AG04450 (cell line): Measurements from ENCODE around the gene ACP3. TPM values are rescaled to one million over a fixed set of nuclear protein-coding genes. Genes with fewer than 3 reads are reported as not detected.
"Not testable (repeated sequence)": the region's sequence is repeated elsewhere in the genome, so short reads cannot be mapped to it uniquely, and the experiment has no call there.

Source experiments
- CTCF ChIA-PET: fragments of 300-600, 350-600 bp; formaldehyde crosslinking; extraction: SDS; loops from one replicate; lab custom pipeline; 2022; ENCODE audit warnings: antibody characterized with exemption, inconsistent platforms; lab: Charles Lee
- POLR2A ChIA-PET: fragments of 350-600 bp; formaldehyde crosslinking; extraction: SDS; loops from one replicate; lab custom pipeline; 2021; ENCODE audit warnings: antibody characterized with exemption, inconsistent platforms; lab: Yijun Ruan, JAX
- DNase-seq: peaks from one replicate; pipeline ENCODE4 v3.0.0-alpha.2; 2011; ENCODE audit warnings: low read depth, low spot score
- H3K27ac ChIP-seq: one replicate; pipeline ENCODE4 v1.5.1; 2012; ENCODE audit warnings: low read depth, low read length, control low read depth
- H3K27me3 ChIP-seq: one replicate; pipeline ENCODE4 v1.6.0; 2012; ENCODE audit warnings: low read length; ENCODE audit not compliant: control insufficient read depth, insufficient read depth
- H3K4me3 ChIP-seq: 2 replicates; pipeline ENCODE4 v1.5.1; 2011; ENCODE audit warnings: mild to moderate bottlenecking, low read depth, low read length, control low read depth
- H3K9me3 ChIP-seq: 2 replicates; pipeline ENCODE4 v1.5.1; 2012; ENCODE audit warnings: low read length; ENCODE audit not compliant: control insufficient read depth, insufficient read depth
- polyA plus RNA-seq: library from polyadenylated mRNA; depleted of rRNA; stranded (reverse); fragments of >200 nt; gene quantifications from 2 replicates; pipeline ENCODE4 v1.2.3, GENCODE V29; 2011
- TF ChIP-seq, protein P1 (sequence below): IDR thresholded peaks from 2 replicates; pipeline ENCODE4 v1.5.1; 2011; ENCODE audit warnings: low read depth, low read length, control low read depth, inconsistent platforms

Gene ACP3
- polyA plus RNA-seq, 1 experiment: 0.71 TPM

DNA sequence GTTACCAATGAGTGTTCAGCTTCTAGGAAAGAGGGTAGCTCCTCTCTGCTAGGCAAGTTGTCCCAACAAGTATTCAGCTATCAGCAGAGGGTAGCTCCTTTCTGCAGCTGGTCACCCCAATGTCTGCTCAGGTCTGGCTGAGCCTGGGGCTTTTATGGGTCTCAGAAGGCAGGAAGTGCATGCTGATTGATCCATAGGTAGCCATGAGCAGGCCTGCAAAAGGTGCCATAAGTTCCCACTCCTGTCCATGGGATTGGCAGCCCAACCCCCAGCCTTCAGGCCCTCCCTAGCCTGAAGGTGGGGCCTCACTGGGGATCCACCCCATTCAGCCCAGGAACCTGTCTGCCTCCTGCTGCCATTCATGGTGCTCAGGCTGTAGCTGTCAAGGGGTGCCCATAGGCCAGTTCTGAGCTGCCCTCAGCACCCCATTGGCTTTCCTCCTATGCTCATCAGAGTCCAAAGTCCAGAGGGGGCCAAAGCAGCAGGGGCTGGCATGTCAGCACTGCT is 65.5 kb downstream of the ACP3 start:
- no peak for DNase-seq
- Histone ChIP-seq H3K27me3 (peaks cover 7% of the 10 kb centered on the region), H3K4me3 (no peak overlapping the region), H3K27ac (no peak overlapping the region), H3K9me3 (peaks cover 6% of the 10 kb centered on the region; the same call in 1 of the 2 replicates)
- CTCF ChIA-PET: no interaction called here
- TF ChIP-seq, protein P1, sequence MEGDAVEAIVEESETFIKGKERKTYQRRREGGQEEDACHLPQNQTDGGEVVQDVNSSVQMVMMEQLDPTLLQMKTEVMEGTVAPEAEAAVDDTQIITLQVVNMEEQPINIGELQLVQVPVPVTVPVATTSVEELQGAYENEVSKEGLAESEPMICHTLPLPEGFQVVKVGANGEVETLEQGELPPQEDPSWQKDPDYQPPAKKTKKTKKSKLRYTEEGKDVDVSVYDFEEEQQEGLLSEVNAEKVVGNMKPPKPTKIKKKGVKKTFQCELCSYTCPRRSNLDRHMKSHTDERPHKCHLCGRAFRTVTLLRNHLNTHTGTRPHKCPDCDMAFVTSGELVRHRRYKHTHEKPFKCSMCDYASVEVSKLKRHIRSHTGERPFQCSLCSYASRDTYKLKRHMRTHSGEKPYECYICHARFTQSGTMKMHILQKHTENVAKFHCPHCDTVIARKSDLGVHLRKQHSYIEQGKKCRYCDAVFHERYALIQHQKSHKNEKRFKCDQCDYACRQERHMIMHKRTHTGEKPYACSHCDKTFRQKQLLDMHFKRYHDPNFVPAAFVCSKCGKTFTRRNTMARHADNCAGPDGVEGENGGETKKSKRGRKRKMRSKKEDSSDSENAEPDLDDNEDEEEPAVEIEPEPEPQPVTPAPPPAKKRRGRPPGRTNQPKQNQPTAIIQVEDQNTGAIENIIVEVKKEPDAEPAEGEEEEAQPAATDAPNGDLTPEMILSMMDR: no peak
- POLR2A ChIA-PET: no interaction called here

DNA sequence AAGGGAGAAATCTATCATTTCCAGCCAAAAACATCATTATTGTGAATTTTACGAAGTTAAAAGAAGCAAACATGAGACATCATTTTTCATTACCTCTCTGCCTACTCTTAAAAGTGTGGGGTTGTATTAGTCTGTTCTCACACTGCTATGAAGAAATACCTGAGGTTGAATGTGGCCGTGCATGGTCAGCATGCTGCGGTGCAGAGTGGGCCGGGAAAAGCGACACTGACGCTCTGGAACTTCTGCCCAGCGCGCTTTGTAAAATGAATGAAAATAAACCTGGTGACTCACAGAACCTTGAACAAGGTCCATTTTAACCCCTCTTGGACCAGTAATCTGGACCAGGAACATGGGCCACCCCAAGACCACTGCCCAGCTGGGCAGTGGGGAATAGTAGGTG is 69.1 kb downstream of the ACP3 start:
- Histone ChIP-seq H3K9me3 (peaks cover 6% of the 10 kb centered on the region; the same call in 1 of the 2 replicates), H3K4me3 (no peak overlapping the region), H3K27ac (no peak overlapping the region), H3K27me3 (no peaks in the 10 kb centered on the region)
- TF ChIP-seq, protein P1: no peak
- CTCF ChIA-PET: no interaction called here
- POLR2A ChIA-PET: no interaction called here
- no peak for DNase-seq

GRCh38 chr3:132392675-132393074 is 75.5 kb downstream of the ACP3 start:
- POLR2A ChIA-PET, H3K9me3 ChIP-seq: not testable (repeated sequence)
- CTCF ChIA-PET: interaction anchor here (0.8 to 1.1 kb wide), 2 partner anchors 41 to 354 kb away, joined by 4 to 5 read pairs; no protein-coding TSS in a partner anchor

GRCh38 chr3:132394320-132394719 is 77.1 kb downstream of the ACP3 start:
- Histone ChIP-seq H3K27me3 (no peaks in the 10 kb centered on the region), H3K4me3 (no peak overlapping the region), H3K9me3 (peaks cover 5% of the 10 kb centered on the region; the same call in 1 of the 2 replicates), H3K27ac (no peak overlapping the region)
- ChIA-PET CTCF (interaction anchor here (7.6 kb wide), 1 partner anchor 51 kb away, joined by 74 read pairs; no protein-coding TSS in a partner anchor), POLR2A (no interaction called here)
- TF ChIP-seq, protein P1: no peak
- DNase-seq: no peak

More at GRCh38 chr3:132392675-132393074, 75.5 kb downstream of the ACP3 start:
- not testable (repeated sequence) for H3K27me3 ChIP-seq, H3K27ac ChIP-seq, H3K4me3 ChIP-seq, DNase-seq

GRCh38 chr3:132395126-132395525 is 77.9 kb downstream of the ACP3 start:
- TF ChIP-seq, protein P1: no peak
- ChIA-PET CTCF (interaction anchor here (7.6 kb wide), 1 partner anchor 52 kb away, joined by 74 read pairs; no protein-coding TSS in a partner anchor), POLR2A (no interaction called here)
- Histone ChIP-seq H3K27me3 (no peaks in the 10 kb centered on the region), H3K4me3 (no peak overlapping the region), H3K27ac (no peak overlapping the region), H3K9me3 (peaks cover 5% of the 10 kb centered on the region; the same call in 1 of the 2 replicates)
- DNase-seq: no peak
